Middle frontal gyrus (tissue), 1 donor: ENCODE data around the gene ACOT7.

Source experiments
- DNase-seq: peaks from one replicate; pipeline ENCODE4 v3.0.0-alpha.2; 2015; ENCODE audit warnings: low spot score; ENCODE audit errors: extremely low spot score

Gene ACOT7

GRCh38 chr1:6252374-6252710 is 141.2 kb downstream of the ACOT7 start:
- DNase-seq = no peak

GRCh38 chr1:6251681-6252373 is 141.7 kb downstream of the ACOT7 start:
- no peak for DNase-seq

GRCh38 chr1:6251233-6251632 is 142.3 kb downstream of the ACOT7 start:
- no peak for DNase-seq

GRCh38 chr1:6249739-6250689 is 143.6 kb downstream of the ACOT7 start:
- no peak for DNase-seq

- DNase-seq = no peak
These were observed 144.4 kb downstream of the ACOT7 start for GRCh38 chr1:6248932-6249738.

- DNase-seq = no peak
These were observed 145.3 kb downstream of the ACOT7 start for GRCh38 chr1:6248161-6248776.

GRCh38 chr1:6247651-6248050 is 145.9 kb downstream of the ACOT7 start:
- DNase-seq = no peak

- no peak for DNase-seq
These were observed 146.8 kb downstream of the ACOT7 start for GRCh38 chr1:6246497-6247467.

- no peak for DNase-seq
These were observed 147.6 kb downstream of the ACOT7 start for GRCh38 chr1:6245869-6246496.

GRCh38 chr1:6245086-6245868 is 148.3 kb downstream of the ACOT7 start:
- DNase-seq = no peak

- no peak for DNase-seq
These were observed 149.0 kb downstream of the ACOT7 start for GRCh38 chr1:6244401-6245049.

GRCh38 chr1:6243993-6244392 is 149.6 kb downstream of the ACOT7 start, which contains the start of gene HES3:
Gene HES3, plus strand, starts transcription at chr1:6244179. Its CDS starts 187 bp downstream, at chr1:6244366.
- no peak for DNase-seq

GRCh38 chr1:6243053-6243834 is 150.3 kb downstream of the ACOT7 start:
- DNase-seq = no peak

- no peak for DNase-seq
These were observed 151.5 kb downstream of the ACOT7 start for GRCh38 chr1:6241887-6242740.

GRCh38 chr1:6241107-6241886 is 152.3 kb downstream of the ACOT7 start:
- DNase-seq = no peak
